Endothelial cell of umbilical vein (primary cell): ENCODE data around the gene EHBP1L1. TPM values are rescaled to one million over a fixed set of nuclear protein-coding genes. Genes with fewer than 3 reads are reported as not detected.

ENCODE experiments used
- BruUV-seq: library from RNA; stranded (reverse); fragments of 400-500 nt; replicated peaks from 2 replicates; lab custom pipeline; 2021; lab: Mats Ljungman, UMichigan
- CTCF ChIA-PET: fragments of 300-600, 350-600 bp; sonication (Branson Sonifier 250); formaldehyde crosslinking; loops from one replicate; lab custom pipeline; 2021; ENCODE audit warnings: antibody characterized with exemption, inconsistent platforms; lab: Charles Lee
- POLR2A ChIA-PET: fragments of 300-600, 350-600 bp; sonication (Branson Sonifier 250); formaldehyde crosslinking; loops from one replicate; lab custom pipeline; 2021; ENCODE audit warnings: antibody characterized with exemption, inconsistent platforms; lab: Charles Lee
- DNase-seq: peaks from one replicate; pipeline ENCODE4 v3.0.0-alpha.2; 2011; ENCODE audit warnings: low read depth, low spot score
- FAIRE-seq: peaks from 2 replicates; lab custom pipeline; 2011; peaks lifted over from hg19 to GRCh38; lab: Jason Lieb, UNC
- H2AFZ ChIP-seq: 2 replicates; pipeline ENCODE4 v1.6.0; 2012; ENCODE audit warnings: low read depth, low read length, control low read depth, inconsistent platforms
- H3K27ac ChIP-seq: 2 replicates; pipeline ENCODE4 v1.5.1; 2011; ENCODE audit warnings: low read depth, mild to moderate bottlenecking, control low read depth, low read length, moderate library complexity; ENCODE audit not compliant: insufficient read depth
- H3K27me3 ChIP-seq, 2 experiments: 2 replicates each; pipeline versions ENCODE4 v1.6.0 to v1.6.1; 2011; ENCODE audit warnings: low read length in 2 of 2, mixed read lengths in 1 of 2; ENCODE audit not compliant: control insufficient read depth in 2 of 2, insufficient read depth in 2 of 2
- H3K36me3 ChIP-seq, 2 experiments: 2 replicates in 1 of 2; 3 replicates in 1 of 2; pipeline ENCODE4 v1.5.1; 2011; ENCODE audit warnings: low read length in 2 of 2, mild to moderate bottlenecking in 1 of 2, moderate library complexity in 1 of 2; ENCODE audit not compliant: control insufficient read depth in 2 of 2, insufficient read depth in 2 of 2; ENCODE audit errors: extremely low read depth in 1 of 2
- H3K4me1 ChIP-seq: 3 replicates; pipeline ENCODE4 v1.5.1; 2011; ENCODE audit warnings: mild to moderate bottlenecking, low read length; ENCODE audit not compliant: control insufficient read depth, insufficient read depth; ENCODE audit errors: extremely low read depth
- H3K4me2 ChIP-seq: 2 replicates; pipeline ENCODE4 v1.6.1; 2011; ENCODE audit warnings: low read length, control low read depth, mixed read lengths; ENCODE audit not compliant: insufficient read depth
- H3K4me3 ChIP-seq, 3 experiments: fragments of 200-600 bp in 1 of 3; sonication (generic), shearing (Covaris generic) in 1 of 3; replicated peaks in 1 of 3; 2 replicates each; pipeline ENCODE4 v1.5.1; 2011 to 2016; ENCODE audit warnings: control low read depth in 3 of 3, low read length in 3 of 3, mild to moderate bottlenecking in 2 of 3, inconsistent platforms in 1 of 3, low read depth in 1 of 3, moderate library complexity in 1 of 3; ENCODE audit not compliant: insufficient read depth in 1 of 3
- H3K79me2 ChIP-seq: 2 replicates; pipeline ENCODE4 v1.6.0; 2012; ENCODE audit warnings: low read length, inconsistent platforms; ENCODE audit not compliant: control insufficient read depth, insufficient read depth
- H3K9ac ChIP-seq: replicated peaks from 2 replicates; pipeline ENCODE3; 2011; ENCODE audit warnings: low read length, control low read depth; ENCODE audit not compliant: insufficient read depth; ENCODE audit errors: extremely low read depth
- H3K9me1 ChIP-seq: replicated peaks from 3 replicates; pipeline ENCODE4 v1.6.0; 2011; ENCODE audit warnings: mild to moderate bottlenecking, low read length; ENCODE audit not compliant: control insufficient read depth, insufficient read depth; ENCODE audit errors: extremely low read depth
- H3K9me3 ChIP-seq: replicated peaks from 2 replicates; pipeline ENCODE4 v1.5.1; 2012; ENCODE audit warnings: low read length, inconsistent platforms; ENCODE audit not compliant: control insufficient read depth, insufficient read depth
- H4K20me1 ChIP-seq: replicated peaks from 2 replicates; pipeline ENCODE3; 2011; ENCODE audit warnings: mild to moderate bottlenecking, low read length; ENCODE audit not compliant: control insufficient read depth, insufficient read depth; ENCODE audit errors: extremely low read depth
- EZH2 ChIP-seq: IDR thresholded peaks from 2 replicates; pipeline ENCODE4 v1.6.1; 2012; ENCODE audit warnings: borderline replicate concordance, low read depth, mild to moderate bottlenecking, moderate library complexity, low read length, inconsistent platforms; ENCODE audit not compliant: severe bottlenecking
- FOS ChIP-seq: IDR thresholded peaks from 2 replicates; pipeline ENCODE4 v1.6.1; 2011; ENCODE audit warnings: mild to moderate bottlenecking, low read length, moderate library complexity, borderline replicate concordance; ENCODE audit not compliant: insufficient read depth
- JUN ChIP-seq: IDR thresholded peaks from 2 replicates; pipeline ENCODE4 v1.6.1; 2011; ENCODE audit warnings: borderline replicate concordance, low read depth; ENCODE audit not compliant: insufficient read length, insufficient read depth
- MYC ChIP-seq: IDR thresholded peaks from one replicate; pipeline ENCODE4 v1.6.1; 2011; ENCODE audit warnings: mild to moderate bottlenecking, low read depth, low read length
- POLR2AphosphoS5 ChIP-seq: IDR thresholded peaks from 2 replicates; pipeline ENCODE4 v1.6.1; 2012; ENCODE audit warnings: low read depth, mild to moderate bottlenecking, control low read depth, low read length, moderate library complexity; ENCODE audit not compliant: insufficient read depth
- dilution Hi-C: fragments of 300-500 bp; cut with MboI; formaldehyde crosslinking; loops from one replicate; pipeline ENCODE4 v1.15.0; 2019; ENCODE audit warnings: low sequenced_read_pairs; ENCODE audit not compliant: extremely low pct_ligation_motif_present
- intact Hi-C: fragments of 100-400 bp; cut with micrococcal nuclease; formaldehyde crosslinking; loops from one replicate; pipeline ENCODE4 v1.10.0; 2022
- polyA plus RNA-seq, 4 experiments: library from polyadenylated mRNA; depleted of rRNA in 3 of 4; stranded (reverse) in 3 of 4; unstranded in 1 of 4; fragments of >200 nt; gene quantifications; 2 replicates each; pipeline versions ENCODE4 v1.2.1 to v1.2.3, GENCODE V29; 2011 to 2012; ENCODE audit warnings: missing spikeins in 1 of 4
- total RNA-seq: library from RNA; stranded (reverse); gene quantifications from 2 replicates; pipeline ENCODE4 v1.2.3, GENCODE V29; 2021
- TF ChIP-seq, protein P1 (sequence below), 2 donors: IDR thresholded peaks; 1 replicate in 1 of 2; 2 replicates in 1 of 2; pipeline ENCODE4 v1.5.1; 2011; ENCODE audit warnings: low read length in 2 of 2, mild to moderate bottlenecking in 2 of 2, moderate library complexity in 2 of 2, control low read depth in 1 of 2, inconsistent platforms in 1 of 2, low read depth in 1 of 2; ENCODE audit not compliant: insufficient read depth in 1 of 2; ENCODE audit errors: extremely low read depth in 1 of 2

The EHBP1L1 gene
- total and polyA plus RNA-seq, 2 donors (not counting 3 experiments of a cell fraction or from before 2014, with no cell fraction given) = 12.7 to 19.7 TPM

DNA sequence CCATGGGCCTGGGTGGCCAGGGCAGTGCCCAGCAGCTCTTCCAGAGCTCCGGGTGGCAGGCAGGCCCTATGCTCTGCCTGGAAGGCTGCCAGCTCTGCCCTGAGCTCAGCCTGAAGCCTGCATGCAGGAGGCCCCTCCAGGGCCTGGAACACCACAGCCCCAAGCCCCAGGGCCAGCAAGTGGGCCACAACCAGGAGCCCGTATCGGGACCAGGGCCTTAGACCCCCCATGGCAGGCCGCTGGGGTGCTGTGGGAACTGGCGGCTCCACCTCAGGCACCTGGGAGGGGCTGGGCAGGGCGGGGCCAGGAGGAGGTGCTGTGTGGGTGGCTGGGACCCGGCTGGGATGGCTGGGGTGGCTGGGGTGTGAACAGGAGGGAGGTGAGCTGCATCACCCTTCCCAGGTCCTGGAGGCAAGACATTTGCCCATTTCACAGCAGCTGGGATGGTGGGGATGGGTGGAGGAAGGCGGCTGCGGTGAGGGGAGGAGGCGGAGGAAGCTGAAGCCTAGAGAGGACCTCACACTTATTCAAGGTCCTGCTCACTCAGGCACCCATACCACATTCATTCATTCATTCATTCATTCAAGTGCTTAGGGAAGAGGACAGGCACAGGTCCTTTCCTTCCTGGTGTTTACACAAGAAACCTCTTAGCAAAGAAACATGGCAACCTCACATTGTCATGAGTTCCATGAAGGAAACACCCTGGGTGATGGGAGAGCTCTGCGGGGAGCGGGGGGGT is 19.9 kb downstream of the EHBP1L1 start, which contains the start of gene KCNK7:
Gene KCNK7 (minus strand): TSS at position 258 of the 739 bp plus-strand sequence. CDS start 28 bp downstream, at position 230.
- H3K9me1 ChIP-seq = no peaks in the 10 kb centered on the region
- no peak within 1 kb of the TSS for H3K4me2 ChIP-seq
- ChIA-PET POLR2A (no interaction called here), CTCF (interaction anchor here (2.4 to 12.2 kb wide), 4 partner anchors 8 to 55 kb away, joined by 9 to 206 read pairs (median 36); partner anchors contain the start of genes MAP3K11 and PCNX3)
- no peak within 1 kb of the TSS for H3K27ac ChIP-seq
- no TSS peak for BruUV-seq
- no peak for TF ChIP-seq JUN
- no peak for TF ChIP-seq EZH2
- TF ChIP-seq, protein P1, sequence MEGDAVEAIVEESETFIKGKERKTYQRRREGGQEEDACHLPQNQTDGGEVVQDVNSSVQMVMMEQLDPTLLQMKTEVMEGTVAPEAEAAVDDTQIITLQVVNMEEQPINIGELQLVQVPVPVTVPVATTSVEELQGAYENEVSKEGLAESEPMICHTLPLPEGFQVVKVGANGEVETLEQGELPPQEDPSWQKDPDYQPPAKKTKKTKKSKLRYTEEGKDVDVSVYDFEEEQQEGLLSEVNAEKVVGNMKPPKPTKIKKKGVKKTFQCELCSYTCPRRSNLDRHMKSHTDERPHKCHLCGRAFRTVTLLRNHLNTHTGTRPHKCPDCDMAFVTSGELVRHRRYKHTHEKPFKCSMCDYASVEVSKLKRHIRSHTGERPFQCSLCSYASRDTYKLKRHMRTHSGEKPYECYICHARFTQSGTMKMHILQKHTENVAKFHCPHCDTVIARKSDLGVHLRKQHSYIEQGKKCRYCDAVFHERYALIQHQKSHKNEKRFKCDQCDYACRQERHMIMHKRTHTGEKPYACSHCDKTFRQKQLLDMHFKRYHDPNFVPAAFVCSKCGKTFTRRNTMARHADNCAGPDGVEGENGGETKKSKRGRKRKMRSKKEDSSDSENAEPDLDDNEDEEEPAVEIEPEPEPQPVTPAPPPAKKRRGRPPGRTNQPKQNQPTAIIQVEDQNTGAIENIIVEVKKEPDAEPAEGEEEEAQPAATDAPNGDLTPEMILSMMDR (IDR thresholded peaks at IDR 0.05; ENCODE audit: extremely low read depth in 1 of 2, insufficient read depth in 1 of 2, low read depth in 1 of 2, low read length in 2 of 2) = no peak
- peak; percentile 13 for TF ChIP-seq POLR2AphosphoS5
- TF ChIP-seq MYC = no peak
- TF ChIP-seq FOS = no peak
- no peak within 1 kb of the TSS for H2AFZ ChIP-seq
- no peak within 1 kb of the TSS for H3K9ac ChIP-seq
- H3K36me3 ChIP-seq = peaks cover 8 to 29% of the 10 kb centered on the region in 2 experiments
- DNase-seq (no peak), FAIRE-seq (no peak)
- peaks cover 7% of the 10 kb centered on the region for H3K4me1 ChIP-seq
- no peaks in the 10 kb centered on the region for H3K79me2 ChIP-seq
- H4K20me1 ChIP-seq = no peaks in the 10 kb centered on the region
- H3K27me3 ChIP-seq = no peaks in the 10 kb centered on the region
- intact Hi-C loops (no loop called here), dilution Hi-C loops (no loop called here)
- H3K4me3 ChIP-seq = no peak within 1 kb of the TSS
- H3K9me3 ChIP-seq = no peaks in the 10 kb centered on the region
